Activated CD4-positive, alpha-beta T cell treated with anti-CD3 and anti-CD28 coated beads for 4 hours (primary cell): ENCODE data around the gene MCF2L2.
"Not testable (repeated sequence)": the region's sequence is repeated elsewhere in the genome, so short reads cannot be mapped to it uniquely, and the experiment has no call there.

ENCODE experiments used
- DNase-seq, 2 donors: peaks; one replicate each; pipeline ENCODE4 v3.0.0-alpha.2; 2020

MCF2L2 gene

DNA sequence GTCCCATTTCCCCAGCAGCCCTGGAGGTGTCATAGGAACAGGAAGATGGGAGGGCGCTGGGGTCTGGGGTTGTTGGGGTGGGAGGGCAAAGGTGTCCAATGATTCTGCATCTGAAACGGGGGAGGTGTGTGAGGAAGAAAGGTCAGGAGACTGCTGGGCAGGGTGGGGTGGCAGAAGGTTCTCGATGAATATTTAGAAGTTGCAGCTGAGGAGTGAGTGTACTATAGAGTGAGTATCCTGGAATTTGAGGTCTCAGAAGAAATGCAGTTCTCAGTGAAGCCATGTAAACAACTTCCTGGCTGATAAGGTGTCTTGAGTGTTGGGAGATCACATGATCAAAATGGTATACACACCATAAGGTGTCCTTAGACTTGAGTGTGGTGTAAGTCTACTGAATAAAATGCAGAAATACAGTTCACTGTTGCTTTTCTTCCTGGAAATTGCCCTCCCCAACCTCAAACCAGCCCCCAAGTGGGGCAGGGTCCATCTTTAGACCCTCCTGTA, 165.5 kb downstream of the MCF2L2 start:
- no peak for DNase-seq

DNA sequence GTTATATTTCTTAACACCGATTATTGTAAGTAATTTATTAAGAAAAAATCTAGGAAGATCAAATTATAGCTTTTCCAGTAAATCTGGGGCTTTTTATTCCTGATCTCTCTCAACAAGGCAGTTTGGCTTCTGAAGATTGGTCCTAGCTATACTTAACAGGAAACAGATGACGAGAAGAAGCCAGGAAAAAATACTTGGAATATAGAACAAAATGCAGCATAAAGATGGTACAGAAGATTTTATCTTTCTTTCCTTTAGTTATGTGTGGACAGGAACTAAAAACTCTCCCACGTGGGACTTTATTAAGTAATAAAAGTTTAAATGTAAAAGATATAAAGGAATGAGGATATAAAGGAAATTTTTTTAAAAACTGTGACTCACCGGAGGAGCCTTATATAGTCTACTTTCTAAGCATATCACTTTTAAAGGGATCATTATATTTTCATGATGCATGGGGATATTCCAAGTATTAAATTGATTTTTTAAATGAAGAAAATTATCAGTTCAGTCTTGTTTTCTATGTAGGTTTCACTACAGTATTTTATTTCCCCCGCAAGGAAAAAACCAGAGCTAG, 167.2 kb downstream of the MCF2L2 start:
- DNase-seq = no peak

DNA sequence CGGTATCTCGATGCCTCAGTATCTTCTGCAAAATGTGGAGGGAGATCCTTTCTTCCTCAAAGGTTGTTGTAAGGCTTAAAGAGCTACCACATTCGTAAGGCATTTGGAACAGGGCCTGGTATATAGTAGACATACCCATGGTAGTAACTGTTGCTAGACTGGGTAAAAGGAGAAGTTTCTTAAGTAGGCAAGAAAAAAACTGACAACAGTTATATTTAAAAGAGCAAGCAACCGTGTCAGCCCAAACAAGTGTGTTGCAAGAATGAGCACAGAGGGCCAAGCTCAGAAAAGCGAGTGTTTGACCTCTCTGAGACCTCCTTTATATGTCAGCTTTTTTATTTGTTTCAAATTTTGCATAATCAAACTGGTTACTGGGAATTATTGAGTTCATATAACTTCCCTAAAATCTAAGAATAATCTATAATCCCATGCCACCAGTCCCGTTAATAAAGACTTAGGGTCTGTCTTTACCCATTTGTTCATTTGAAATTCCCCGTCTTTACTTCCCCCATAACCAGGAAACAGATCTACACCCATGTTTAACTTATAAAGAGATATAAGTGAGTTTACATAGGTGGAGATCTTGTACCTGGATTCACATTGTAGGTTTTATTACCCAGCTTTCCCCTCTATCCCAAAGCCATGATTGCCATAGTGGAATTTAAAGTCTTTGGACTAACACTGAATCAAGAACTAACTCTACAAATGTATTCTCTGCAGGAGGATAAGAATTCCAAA, 168.1 kb downstream of the MCF2L2 start:
- DNase-seq = no peak

DNA sequence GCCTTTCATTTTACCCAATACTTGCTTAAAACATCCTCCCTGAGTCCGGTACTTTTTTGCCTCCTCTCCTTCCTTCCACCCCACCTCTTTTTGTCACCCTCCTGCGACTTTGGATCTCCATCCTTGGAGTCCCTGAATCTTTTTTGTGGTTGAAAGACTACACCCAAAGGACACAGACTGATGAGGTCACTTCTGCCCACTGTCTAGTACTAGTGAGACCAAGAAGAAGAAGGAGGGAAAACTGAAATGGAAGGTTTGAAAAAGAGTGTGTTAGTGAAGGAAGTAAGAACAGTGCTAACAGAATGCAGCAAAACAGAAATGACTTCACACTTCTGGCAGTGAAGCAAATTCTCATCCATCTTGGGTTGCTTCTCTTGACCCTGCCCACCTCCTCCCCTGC, 168.8 kb downstream of the MCF2L2 start:
- no peak for DNase-seq

DNA sequence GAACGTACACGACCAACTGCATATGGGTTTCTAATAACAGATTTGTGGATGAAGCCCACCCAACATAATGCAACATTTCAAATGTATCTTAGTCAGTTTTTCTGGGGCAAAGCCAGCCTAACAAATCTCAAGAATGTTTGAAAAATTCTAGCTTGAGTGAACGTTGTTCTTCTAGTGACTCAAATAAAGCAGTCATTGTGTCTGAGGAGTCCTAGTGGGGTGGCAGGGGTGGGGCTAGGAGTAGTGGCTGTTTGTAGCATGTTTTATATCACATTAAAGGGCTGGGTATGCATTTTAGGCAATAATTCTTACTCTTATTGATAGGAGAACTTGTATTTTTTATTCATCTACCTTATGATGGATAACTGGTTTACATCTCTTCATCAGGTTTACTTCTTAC, 169.3 kb downstream of the MCF2L2 start:
- DNase-seq = no peak

DNA sequence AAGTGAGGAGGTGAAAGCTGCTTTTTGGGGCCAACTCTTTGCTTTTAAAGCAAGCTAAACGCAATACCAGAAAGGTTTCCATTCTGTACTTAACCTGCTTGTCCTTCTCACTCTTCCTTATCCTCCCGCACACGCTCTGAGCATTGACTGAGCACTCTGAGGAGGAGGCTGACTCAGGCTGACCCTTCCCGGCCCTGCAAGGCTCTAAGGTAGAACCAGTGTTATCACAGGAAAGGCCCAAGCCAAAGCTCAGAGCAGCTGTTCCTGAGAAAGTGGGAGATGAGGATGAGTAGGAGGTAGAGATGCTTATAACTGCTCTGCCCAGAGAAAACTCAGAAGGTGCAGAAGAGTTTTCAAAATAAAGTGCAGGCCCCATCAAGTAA, 173.1 kb downstream of the MCF2L2 start:
- DNase-seq = no peak

DNA sequence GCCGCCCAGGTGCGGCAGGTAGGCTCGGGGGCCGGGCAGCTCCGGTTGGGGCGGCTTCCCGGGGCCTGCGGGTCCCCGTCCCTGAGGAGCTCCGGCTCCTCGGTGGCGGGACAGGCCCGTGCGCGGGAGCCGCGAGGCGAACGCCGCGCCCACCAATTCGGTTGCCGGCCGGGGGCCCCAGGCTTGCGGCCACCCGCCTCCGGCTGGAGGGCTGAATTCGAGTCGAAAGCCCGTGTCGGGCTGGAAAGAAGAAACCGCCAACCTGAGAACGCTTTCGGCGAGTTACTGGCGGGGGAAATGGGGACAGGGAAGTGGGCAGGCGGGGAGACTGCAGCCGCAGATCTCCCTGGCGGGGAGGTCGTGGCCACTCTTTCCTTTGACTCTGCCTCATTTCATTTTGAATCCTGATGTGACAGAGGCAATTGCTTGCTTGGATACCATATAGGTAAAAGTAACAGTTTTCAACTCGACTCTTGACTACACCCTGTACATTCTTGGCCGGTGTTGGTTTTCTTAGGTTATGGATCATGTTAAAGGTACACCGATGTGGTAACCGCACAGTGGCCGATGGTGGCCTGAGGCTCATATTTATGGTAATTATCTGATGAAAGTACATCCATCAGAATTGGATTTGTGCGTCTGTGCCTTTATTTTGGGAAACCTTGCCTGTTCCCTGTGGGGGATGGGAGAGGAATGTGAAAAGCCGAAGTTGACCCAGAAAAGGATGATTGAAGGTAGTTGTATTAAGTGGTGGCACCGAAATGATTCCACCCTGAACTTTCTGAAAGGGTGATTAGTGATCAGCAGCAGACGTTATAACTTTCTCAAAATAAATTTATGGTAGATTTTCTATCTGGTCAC, 173.7 kb downstream of the MCF2L2 start:
- DNase-seq = no peak

DNA sequence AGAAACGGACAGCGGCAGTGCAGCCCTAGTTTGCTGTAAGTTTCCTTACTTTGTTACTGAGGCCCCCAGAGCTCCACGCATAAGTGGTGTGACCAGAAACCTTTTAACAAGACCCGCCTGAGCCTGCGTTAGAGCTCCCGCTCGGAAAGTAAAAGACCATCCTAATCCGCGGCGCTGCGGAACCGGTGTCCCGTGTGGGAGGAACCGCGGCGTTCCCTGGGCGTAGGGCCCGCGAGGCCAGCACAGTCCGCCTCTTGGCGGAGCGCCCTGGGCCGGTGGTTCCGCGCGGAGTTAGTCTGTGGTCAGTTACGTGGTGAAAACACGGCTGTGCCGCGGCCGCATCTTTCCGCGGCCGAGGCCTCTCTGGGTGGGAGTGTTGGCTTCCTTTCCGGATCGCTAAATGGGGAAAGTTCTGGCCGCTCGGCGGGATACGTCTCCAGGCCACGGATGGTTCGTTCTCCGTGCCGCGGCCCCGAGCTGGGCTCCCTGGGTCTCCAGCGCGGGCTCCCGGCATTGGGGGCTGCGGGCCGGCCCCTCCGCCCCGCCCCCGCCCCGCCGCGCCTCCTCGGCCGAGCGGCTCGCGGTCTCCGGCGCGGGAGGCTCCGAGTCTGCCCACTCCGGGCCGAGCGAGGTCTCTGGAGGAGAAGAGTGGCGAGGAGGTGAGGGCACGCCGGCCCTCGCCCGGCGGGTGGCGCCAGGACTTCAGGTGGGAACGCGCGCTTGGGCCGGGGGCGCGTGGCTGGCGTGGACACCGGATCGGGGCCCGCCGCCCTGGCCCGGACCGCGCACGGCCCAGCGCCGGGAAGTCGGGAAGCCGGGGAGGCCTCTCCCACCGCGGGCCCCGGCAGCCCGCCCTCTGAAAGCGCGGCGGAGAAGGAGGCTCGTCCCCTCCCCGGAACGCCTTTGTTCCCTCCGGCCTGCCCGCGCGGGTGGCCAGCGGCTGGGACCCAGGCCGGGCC, 174.6 kb downstream of the MCF2L2 start:
- DNase-seq = peak; percentile 18 to 31

DNA sequence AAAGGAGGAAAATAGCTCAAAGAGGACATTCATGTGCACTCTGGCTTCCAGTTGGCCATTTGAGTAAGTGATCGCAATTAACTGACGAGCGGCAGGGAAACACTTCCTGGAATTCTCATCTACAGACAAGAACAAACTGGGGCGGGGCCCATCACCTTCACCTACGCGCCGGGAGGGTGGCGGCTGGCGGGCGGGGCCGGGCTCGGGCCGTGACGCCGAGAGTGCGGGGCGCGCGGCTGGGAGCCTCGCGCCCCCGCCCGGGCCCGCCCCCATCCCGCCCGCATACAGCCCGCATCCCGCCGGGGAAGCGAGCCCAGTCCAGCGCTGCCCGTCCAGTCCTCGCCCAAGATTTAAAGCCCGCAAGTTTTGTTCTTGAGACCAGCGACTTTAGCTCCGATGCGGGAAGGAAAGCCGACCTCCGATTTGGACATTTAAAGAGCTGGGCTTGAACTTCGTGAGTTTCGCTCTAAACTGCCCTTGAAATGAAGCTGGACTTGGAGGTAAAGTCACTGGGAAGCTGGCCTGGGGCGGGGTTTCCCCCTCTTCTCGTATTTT, 175.4 kb downstream of the MCF2L2 start, which contains the start of gene B3GNT5:
Gene B3GNT5 (plus strand): TSS at position 281 of the 555 bp plus-strand sequence. CDS start 16,546 bp downstream, outside the sequence.
- DNase-seq = peak; percentile 53 to 65

DNA sequence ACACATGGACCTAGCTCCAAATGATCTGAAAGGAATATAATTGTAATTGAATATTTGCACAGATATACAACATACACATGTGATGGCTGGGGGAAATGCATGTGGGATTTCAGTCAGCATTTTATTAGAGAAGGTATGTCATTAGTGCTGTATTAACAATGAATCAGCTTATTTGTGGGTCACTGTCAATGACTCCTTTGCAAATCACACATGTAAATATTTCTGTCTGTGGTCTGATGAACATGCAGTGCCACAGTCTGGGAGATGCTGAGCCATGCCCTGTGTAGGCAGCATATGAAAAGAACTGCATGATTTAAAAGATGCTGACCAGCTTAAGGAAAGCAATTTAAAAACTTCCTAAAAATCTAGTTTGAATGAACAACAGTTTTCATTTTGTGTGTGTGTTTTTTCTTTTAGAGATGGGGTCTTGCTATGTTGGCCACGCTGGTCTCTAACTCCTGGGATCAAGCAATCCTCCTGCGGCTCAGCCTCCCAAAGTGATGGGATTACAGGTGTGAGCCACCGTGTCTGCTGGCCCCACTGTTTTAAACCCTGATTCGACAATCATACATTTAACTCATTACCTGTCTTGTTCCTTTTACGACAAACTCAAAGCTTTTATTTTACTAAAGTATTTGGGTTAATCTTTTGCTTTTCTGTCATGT, 176.2 kb downstream of the MCF2L2 start:
- DNase-seq = no peak

DNA sequence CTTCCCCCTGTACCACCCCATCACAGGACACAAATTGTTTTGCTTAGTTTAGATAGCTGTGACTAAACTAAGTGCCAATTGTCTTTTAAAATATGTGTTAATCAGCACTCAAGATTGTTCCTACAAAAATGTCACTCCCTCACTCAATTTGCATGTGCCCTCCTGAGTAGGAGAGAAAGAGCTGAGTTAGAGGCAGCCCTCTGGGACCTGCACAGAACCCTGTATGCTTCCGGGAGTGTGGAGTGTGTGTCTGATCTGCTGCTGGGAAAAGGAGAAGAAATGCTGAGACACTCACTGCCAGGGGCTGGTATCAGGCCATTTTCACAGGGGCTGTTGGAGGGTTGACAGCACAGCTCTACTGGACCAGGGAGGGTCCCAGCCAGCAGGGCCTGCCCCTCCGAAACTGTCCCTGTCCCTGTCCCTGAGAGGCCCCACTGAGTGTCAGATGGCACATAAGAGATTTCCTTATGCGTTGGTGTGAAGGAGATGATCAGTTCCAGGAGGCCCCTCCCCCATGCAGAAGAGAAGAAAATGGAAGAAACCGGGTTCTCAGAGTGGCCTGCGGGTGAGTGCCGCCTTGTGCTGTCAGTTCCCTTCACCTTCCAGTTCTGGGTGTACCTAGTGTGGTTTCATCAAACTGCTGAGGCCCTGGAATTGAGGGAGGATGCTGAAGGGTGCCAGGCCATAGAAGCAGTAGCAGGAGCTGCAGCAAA, 179.3 kb downstream of the MCF2L2 start:
- DNase-seq = no peak

DNA sequence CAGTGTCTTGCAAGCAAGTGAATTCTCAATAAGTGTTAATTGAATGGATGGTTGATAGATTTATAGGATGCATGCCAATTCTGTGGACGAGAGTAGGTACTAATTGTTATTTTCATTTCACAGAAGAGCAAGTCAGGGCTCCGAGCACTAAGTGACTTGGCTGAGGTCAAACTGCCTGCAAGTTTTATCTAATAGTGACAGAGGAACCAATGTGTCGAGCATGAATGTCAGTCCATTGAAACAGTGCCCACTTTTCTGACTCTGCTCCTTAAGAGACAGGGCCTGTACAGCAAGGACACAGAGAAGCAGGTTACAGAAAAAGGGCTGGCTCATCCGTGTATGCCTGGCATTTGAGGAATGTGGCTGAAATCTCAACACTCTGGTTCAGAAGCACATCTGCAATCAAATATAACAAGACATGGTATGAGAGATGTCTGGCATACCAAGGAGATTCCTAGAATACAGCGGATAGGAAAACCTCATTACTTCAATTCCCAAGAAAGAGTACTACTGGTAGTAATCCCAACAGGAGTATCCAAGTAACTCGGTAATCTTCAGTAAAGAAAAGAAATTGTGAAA, 181.3 kb downstream of the MCF2L2 start:
- no peak for DNase-seq

DNA sequence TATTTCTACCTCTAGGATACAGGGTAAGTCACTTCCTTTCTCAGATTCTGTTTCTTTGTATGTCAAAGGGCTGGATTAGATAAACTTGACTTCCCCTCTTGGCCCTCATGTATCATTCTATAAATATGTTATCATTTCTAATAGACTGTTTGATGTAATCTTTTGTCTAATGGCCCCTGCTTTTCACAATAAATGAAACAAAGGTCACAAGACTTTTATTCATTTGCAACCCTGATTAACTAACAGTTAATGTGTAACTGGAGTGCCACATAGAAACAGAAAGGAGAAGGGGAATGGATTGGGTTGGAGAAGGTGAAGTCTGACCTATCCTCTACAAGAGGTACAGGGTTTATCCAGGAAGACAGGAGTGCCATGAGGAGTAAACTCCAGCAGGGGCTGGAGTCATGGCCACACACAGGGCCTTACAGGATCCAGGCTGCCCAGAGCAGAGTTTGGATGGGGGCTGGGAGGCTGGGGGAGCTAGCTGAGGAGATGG, 183.4 kb downstream of the MCF2L2 start:
- DNase-seq = no peak

DNA sequence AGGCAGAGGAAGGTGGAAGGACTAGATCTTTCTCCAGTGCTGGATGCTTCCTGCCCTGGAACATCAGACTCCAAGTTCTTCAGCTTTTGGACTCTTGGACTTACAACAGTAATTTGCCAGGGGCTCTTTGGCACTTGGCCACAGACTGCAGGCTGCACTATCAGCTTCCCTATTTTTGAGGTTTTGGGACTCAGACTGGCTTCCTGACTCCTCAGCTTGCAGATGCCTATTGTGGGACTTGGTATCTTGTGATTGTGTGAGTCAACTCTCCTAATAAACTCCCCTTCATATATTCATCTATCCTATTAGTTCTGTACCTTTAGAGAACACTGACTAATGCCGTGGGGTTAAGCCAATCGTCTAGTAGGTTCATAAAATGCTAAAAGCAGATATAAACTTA, 184.2 kb downstream of the MCF2L2 start:
- no peak for DNase-seq

DNA sequence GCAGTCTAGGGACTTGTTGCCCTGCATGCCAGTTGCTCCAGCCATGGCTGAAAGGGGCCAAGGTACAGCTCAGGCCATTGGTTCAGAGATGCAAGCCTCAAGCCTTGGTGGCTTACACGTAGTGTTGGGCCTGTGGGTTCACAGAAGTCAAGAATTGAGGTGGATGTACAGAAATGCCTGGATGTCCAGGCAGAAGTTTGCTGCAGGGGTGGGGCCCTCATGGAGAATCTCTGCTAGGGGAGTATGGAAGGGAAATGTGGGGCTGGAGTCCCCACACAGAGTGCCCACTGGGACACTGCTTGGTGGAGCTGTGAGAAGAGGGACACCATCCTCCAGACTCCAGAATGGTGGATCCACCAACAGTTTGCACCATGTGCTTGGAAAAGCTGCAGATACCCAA, 186.0 kb downstream of the MCF2L2 start:
- no peak for DNase-seq

DNA sequence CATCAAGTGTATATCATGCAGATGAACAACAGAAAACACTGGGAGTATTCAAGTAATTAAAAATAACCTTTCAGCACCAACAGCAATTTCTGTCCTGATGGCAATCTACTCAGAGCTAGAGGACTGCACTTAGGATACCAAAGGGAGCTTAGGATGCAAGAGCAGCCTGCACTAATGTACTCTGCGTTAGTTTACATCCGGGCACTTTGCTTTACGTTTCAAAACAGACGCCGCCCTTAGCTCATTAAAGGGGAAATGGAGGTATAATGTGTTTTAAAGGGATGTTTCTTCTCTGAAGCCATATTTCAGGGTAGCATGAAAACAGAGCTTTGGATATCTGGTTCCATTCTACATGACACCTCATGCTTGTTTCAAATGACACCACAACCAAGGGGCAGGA, 189.4 kb downstream of the MCF2L2 start:
- DNase-seq = no peak

DNA sequence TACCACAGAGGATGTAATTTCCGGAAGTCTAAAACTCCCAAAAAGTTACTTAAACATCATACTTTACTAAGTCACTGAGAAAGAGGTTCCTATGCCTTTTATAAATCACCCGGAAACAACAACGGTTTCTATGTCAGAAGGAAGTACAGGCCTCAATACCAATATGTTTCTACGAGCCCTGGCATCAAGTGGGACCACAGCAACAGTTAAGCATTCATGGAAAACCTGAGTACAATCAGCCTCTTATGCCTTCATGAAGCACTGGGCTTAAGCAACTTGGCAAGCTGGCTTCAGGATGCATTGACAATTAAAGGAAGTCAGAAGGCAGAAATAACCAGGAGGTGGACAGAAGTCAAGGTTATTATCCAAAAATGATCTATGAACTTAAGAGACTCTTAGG, 194.5 kb downstream of the MCF2L2 start:
- DNase-seq = no peak

DNA sequence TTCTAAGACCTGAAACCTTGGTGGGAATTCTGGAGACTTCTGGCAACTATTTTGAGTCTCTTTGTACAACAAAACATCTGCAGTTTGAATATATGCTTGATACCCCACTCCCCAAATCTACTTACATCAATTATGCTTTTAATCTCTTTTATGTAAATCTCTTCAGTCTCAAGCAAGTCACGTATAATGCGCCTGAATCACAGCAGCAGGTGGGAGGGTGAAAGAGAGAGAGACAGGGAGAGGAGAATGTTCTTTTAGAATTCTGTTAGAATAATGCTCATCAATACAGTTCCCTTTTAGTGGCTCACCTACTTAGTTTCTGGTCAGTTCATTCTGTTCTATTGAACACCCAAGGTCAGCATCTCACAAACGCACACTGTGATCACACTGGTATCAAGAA, 197.6 kb downstream of the MCF2L2 start:
- DNase-seq = no peak

DNA sequence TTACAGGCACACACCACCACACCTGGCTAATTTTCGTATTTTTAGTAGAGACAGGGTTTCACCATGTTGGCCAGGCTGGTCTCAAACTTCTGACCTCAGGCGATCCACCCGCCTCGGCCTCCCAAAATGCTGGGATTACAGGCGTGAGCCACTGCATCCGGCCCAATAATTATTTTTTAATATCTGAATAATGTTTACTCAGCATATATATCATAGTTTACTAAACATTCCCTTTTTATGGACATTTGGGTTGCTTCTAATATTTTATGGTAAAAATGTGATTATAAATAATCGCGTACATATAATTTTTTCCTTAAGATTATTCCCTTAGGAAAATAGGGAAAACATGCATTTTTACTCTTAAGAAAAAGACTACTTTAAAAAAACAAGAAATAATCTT, 198.2 kb downstream of the MCF2L2 start:
- not testable (repeated sequence) for DNase-seq

DNA sequence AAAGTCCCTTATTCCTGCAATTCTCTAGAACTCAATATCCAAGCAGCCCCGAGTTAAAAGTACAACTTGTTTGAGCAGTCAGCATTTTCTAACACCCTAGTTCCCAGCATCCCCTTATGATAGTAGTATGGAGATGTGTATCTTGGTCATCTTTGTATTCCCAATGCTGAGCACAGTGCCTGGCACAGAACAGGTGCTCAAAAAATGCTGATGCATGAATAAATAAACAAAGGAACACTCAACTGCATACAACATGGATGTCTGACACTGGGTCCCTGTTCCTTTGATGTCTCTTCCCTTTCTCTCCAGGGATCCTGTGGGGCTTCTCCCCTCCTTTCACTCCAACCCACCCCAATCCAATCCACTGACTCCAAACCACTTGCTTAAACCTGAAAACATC, 199.2 kb downstream of the MCF2L2 start:
- no peak for DNase-seq
